Measurements from ENCODE around the gene RGS7BP. TPM values are rescaled to one million over a fixed set of nuclear protein-coding genes. Genes with fewer than 3 reads are reported as not detected.

Gene RGS7BP
- polyA plus RNA-seq, 3 donors: not detected

DNA sequence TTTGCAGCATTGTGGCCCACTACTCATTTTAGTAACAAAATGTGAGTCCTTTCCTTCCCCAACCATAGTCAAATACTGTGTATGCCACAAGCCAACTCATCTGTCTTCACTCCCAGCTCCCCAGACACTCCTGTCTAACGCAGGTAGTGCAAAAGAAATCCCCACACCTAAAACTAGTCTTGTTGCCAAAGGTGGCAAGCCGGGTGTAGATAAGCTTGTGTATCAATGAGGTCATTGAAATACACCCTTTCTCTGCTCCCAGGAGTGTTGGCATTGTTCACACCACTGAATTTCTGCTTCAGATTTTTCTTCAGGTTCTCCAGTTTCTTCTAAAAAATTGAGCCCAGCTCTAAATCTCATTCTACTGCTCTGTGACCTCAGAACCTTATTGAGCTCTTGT lies 19.7 kb upstream of the RGS7BP start:
- no peaks in the 10 kb centered on the region for H4K20me1 ChIP-seq (ENCODE audit: insufficient read depth, low read length)
- H3K4me2 ChIP-seq (replicated peaks; ENCODE audit: extremely low read depth, low read length, poor library complexity, severe bottlenecking): no peak overlapping the region
- H3K4me1 Mint-ChIP-seq: no peaks in the 10 kb centered on the region
- H2AFZ ChIP-seq (ENCODE audit: insufficient read depth, low read depth, low read length, poor library complexity, severe bottlenecking): no peak overlapping the region
- H3K9me3 Mint-ChIP-seq: peaks cover 11 to 32% (median 15%) of the 10 kb centered on the region in 7 donors
- no CpG with 5 or more reads among the region's 2 CpGs for WGBS (ENCODE audit: insufficient coverage)
- DNase-seq: no peak
- H3K9me3 ChIP-seq (replicated peaks in 1 of 2; ENCODE audit: control insufficient read depth in 1 of 2, insufficient read depth in 1 of 2, low read length in 2 of 2): peaks cover 13 to 29% of the 10 kb centered on the region in 2 donors
- no peaks in the 10 kb centered on the region for H3K4me1 ChIP-seq (ENCODE audit: control insufficient read depth in 1 of 2, insufficient read depth in 2 of 2, low read length in 2 of 2)
- no peaks in the 10 kb centered on the region for H3K27me3 Mint-ChIP-seq (ENCODE audit: low read depth in 3 of 3)
- no peaks in the 10 kb centered on the region for H3K36me3 Mint-ChIP-seq
- H3K27ac Mint-ChIP-seq: no peak overlapping the region
- no peaks in the 10 kb centered on the region for H3K27me3 ChIP-seq (ENCODE audit: control insufficient read depth in 2 of 2, insufficient read depth in 2 of 2, low read length in 2 of 2)
- no peak for TF ChIP-seq CTCF (IDR thresholded peaks at IDR 0.05)
- no peaks in the 10 kb centered on the region for H3K79me2 ChIP-seq (ENCODE audit: insufficient read depth, low read length)
- intact Hi-C loops (cut with micrococcal nuclease): no loop called here
- no peak overlapping the region for H3K4me3 Mint-ChIP-seq
- H3K27ac ChIP-seq (ENCODE audit: low read depth in 1 of 2, low read length in 2 of 2): no peak overlapping the region
- H3K36me3 ChIP-seq (replicated peaks in 1 of 2; ENCODE audit: control insufficient read depth in 1 of 2, insufficient read depth in 2 of 2, low read length in 2 of 2): no peaks in the 10 kb centered on the region
- H3K4me3 ChIP-seq (replicated peaks in 1 of 3; ENCODE audit: low read depth in 2 of 3, low read length in 3 of 3): no peak overlapping the region
- no peak overlapping the region for H3K9ac ChIP-seq (ENCODE audit: insufficient read depth, low read length, poor library complexity, severe bottlenecking)

DNA sequence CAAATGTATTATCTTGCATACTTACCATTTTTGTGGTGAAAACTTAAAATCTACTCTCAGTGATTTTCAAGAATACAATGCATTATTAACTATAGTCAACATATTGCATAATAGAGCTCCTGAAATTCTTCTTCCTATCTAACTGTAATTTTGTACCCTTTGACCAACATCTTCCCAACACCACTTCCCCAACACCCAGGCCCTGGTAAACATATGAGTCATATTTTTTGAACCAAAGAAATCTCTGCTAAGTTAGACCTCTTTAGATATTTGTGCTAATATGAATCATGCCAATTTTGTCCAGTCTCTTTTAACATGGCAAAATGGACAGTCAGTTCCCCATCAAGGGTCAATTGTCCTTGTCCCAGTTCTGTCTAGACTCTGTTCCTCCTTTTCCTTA lies 18.5 kb upstream of the RGS7BP start:
- H3K9me3 ChIP-seq (replicated peaks in 1 of 2; ENCODE audit: control insufficient read depth in 1 of 2, insufficient read depth in 1 of 2, low read length in 2 of 2): peaks cover 13 to 29% of the 10 kb centered on the region in 2 donors
- no peaks in the 10 kb centered on the region for H3K79me2 ChIP-seq (ENCODE audit: insufficient read depth, low read length)
- H4K20me1 ChIP-seq (ENCODE audit: insufficient read depth, low read length): no peaks in the 10 kb centered on the region
- H3K4me3 ChIP-seq (replicated peaks in 1 of 3; ENCODE audit: low read depth in 2 of 3, low read length in 3 of 3): no peak overlapping the region
- TF ChIP-seq CTCF (IDR thresholded peaks at IDR 0.05): no peak
- Mint-ChIP-seq H3K4me3 (no peak overlapping the region), H3K27me3 (ENCODE audit: low read depth in 3 of 3) (peaks cover 0 to 2% (median 0%) of the 10 kb centered on the region in 3 donors), H3K4me1 (no peaks in the 10 kb centered on the region), H3K27ac (no peak overlapping the region), H3K36me3 (no peaks in the 10 kb centered on the region), H3K9me3 (peaks cover 11 to 27% (median 15%) of the 10 kb centered on the region in 7 donors)
- no peak overlapping the region for H3K4me2 ChIP-seq (replicated peaks; ENCODE audit: extremely low read depth, low read length, poor library complexity, severe bottlenecking)
- intact Hi-C loops (cut with micrococcal nuclease): no loop called here
- H3K4me1 ChIP-seq (ENCODE audit: control insufficient read depth in 1 of 2, insufficient read depth in 2 of 2, low read length in 2 of 2): no peaks in the 10 kb centered on the region
- DNase-seq: no peak
- no peaks in the 10 kb centered on the region for H3K27me3 ChIP-seq (ENCODE audit: control insufficient read depth in 2 of 2, insufficient read depth in 2 of 2, low read length in 2 of 2)
- no peak overlapping the region for H3K27ac ChIP-seq (ENCODE audit: low read depth in 1 of 2, low read length in 2 of 2)
- no peaks in the 10 kb centered on the region for H3K36me3 ChIP-seq (replicated peaks in 1 of 2; ENCODE audit: control insufficient read depth in 1 of 2, insufficient read depth in 2 of 2, low read length in 2 of 2)
- no peak overlapping the region for H2AFZ ChIP-seq (ENCODE audit: insufficient read depth, low read depth, low read length, poor library complexity, severe bottlenecking)
- H3K9ac ChIP-seq (ENCODE audit: insufficient read depth, low read length, poor library complexity, severe bottlenecking): no peak overlapping the region

Measured in CD14-positive monocyte (primary cell).